HG03575 (cell line): ENCODE results near the gene OR7E24.
"Not testable (repeated sequence)": the region's sequence is repeated elsewhere in the genome, so short reads cannot be mapped to it uniquely, and the experiment has no call there.

ENCODE experiments used
- ATAC-seq: cut with Tn5 transposase; IDR thresholded peaks from one replicate; pipeline ENCODE4 v1.9.1; 2021; ENCODE audit not compliant: unreplicated experiment, insufficient number of reproducible peaks, low FRiP score; ENCODE audit errors: extremely low read depth

The OR7E24 gene

DNA sequence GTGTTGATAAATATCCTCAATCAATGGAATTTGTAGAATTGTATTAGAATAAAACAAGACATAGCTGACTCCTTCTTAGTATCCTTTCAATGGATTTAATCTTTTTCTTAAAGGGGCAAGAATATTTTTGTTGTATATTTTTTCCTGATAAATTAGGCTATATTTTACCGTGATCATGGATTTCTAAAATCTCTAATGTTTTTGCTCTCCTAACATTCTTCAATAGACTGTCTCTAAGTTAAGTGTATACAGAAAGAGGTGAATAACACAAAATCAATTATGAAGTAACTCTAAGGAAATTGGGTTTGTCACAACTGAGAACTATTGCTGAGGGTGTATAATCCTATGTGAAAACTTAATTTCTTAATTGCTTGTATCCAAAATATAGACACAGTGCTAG is at the start of gene OR7E24:
Gene OR7E24, plus strand, starts transcription at position 301 of the 400 bp plus-strand sequence. CDS start 114 bp downstream, outside the sequence.
- no peak for ATAC-seq

DNA sequence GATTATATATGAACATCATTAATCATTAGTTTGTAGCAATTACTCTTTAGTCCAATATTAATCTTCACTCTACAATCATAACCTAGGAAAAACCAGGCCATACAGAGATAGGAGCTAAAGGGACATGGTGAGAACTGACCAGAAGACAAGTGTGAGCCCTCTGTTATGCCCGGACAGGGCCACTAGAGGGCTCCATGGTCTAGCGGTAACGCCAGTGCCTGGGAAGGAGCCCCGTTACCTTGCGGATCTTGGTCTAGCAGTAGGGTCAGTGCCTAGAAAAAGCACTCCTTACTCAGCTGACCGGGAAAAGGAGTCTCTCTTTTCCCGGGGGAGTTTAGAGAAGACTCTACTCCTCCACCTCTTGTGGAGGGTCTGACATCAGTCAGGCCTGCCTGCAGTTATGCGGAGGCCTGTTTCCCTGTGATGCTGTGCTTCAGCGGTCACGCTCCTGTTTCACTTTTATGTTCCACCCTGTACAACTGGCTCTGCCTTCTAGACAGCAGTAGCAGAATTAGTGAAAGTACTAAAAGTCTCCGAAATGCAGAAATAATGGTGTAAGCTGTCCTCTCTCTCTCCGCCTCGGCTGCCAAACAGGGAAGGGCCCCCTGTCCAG is 45.1 kb upstream of the OR7E24 start:
- no peak for ATAC-seq

- ATAC-seq = no peak
These were observed 31.2 kb upstream of the OR7E24 start, which contains the start of gene OR7D4 for GRCh38 chr19:9219489-9219888. OR7D4 (minus strand) TSS chr19:9219589; CDS start chr19:9214837, 4,752 bp downstream.

DNA sequence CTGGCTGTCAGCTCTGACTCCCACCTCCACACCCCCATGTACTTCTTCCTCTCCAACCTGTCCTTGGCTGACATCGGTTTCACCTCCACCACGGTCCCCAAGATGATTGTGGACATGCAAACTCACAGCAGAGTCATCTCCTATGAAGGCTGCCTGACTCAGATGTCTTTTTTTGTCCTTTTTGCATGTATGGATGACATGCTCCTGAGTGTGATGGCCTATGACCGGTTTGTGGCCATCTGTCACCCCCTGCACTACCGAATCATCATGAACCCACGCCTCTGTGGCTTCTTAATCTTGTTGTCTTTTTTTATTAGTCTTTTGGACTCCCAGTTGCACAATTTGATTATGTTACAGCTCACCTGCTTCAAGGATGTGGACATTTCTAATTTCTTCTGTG is 506 bp downstream of the OR7E24 start:
- ATAC-seq = no peak

DNA sequence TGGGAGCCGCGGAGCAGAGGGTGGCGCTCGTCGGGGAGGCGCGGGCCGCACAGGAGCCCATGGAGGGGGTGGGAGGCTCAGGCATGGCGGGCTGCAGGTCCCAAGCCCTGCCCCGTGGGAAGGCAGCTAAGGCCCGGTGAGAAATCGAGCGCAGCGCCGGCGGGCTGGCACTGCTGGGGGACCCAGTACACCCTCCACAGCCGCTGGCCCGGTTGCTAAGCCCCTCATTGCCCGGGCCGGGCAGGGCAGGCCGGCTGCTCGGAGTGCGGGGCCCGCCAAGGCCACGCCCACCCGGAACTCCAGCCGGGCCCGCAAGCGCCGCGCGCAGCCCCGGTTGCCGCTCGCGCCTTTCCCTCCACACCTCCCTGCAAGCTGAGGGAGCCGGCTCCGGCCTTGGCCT is 32.8 kb downstream of the OR7E24 start:
- ATAC-seq = not testable (repeated sequence)

- no peak for ATAC-seq
These were observed 38.6 kb downstream of the OR7E24 start for GRCh38 chr19:9289231-9289884.

GRCh38 chr19:9295411-9295849 is 44.7 kb downstream of the OR7E24 start:
- no peak for ATAC-seq

DNA sequence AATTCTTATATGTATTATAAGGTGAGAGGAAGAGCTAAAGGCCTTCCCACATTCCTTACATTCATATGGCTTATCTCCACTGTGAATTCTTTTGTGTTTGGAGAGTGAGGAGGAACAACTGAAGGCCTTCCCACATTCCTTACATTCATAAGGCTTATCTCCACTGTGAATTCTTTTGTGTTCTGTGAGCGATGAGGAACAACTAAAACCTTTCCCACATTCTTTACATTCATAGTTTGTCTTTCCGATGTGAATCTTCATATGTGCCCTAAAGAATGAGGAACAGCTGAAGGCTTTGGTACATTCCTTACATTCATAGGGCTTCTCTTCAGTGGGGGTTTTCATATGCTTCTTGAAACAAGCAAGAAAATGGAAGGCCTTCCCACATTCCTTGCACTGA is 45.6 kb downstream of the OR7E24 start:
- no peak for ATAC-seq
